GM19324 (cell line): ENCODE data around the gene BAD.

ENCODE experiments used
- ATAC-seq: cut with Tn5 transposase; IDR thresholded peaks from one replicate; pipeline ENCODE4 v1.9.1; 2021; ENCODE audit warnings: mild to moderate bottlenecking, moderate library complexity; ENCODE audit not compliant: unreplicated experiment, low FRiP score

Gene BAD

DNA sequence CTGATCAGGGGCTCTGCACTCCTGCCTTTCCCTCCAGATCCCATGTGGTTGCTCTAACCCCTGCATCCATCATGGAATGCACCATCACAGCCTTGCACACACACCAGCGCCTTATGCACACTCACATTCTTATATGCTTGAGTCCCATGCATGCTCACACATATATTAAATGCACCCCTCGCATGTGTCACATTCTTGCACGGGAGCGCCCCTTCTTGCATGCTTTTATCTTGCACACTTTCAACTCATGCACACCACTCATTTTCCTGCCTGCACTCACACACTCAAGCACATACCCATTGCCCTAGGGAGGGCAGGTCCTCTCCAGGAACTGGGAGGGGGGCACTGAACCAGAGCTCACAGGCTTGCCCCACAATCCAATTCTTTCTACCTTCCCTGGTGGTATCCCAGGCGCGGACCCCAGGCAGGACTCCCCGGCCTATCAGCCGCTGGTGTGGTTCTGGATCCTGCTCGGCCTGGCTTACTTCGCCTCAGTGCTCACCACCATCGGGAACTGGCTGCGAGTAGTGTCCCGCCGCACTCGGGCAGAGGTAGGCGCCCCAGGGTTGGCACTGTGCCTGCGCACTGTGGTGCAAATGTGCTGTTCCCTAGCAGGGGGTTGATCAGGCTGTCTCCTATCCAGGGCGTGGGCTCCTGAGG lies 13.4 kb upstream of the BAD start:
- no peak for ATAC-seq

DNA sequence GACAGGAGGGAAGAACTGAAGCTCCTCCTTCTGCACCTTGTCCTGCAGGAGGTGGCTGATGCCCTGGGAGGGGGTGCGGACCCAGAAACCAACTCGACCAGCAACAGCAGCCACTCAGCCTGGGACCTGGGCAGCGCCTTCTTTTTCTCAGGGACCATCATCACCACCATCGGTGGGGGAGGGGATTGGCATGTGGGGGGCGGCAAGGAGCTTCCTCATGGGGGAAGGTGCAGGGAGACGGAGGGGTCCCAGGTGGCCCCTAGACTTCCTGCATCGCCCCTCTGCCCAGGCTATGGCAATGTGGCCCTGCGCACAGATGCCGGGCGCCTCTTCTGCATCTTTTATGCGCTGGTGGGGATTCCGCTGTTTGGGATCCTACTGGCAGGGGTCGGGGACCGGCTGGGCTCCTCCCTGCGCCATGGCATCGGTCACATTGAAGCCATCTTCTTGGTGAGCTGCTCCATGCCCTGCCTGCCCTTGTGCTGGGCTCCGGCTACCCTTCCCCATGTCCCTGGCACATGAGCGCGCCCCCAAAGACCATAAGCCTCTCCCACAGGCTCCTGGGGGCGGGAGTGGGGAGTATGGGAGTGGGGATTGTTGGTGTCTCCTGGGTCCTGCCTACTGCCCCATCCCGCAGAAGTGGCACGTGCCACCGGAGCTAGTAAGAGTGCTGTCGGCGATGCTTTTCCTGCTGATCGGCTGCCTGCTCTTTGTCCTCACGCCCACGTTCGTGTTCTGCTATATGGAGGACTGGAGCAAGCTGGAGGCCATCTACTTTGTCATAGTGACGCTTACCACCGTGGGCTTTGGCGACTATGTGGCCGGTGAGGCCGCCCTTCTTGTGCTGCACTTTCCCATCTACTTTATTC lies 12.6 kb upstream of the BAD start:
- ATAC-seq, result no peak

DNA sequence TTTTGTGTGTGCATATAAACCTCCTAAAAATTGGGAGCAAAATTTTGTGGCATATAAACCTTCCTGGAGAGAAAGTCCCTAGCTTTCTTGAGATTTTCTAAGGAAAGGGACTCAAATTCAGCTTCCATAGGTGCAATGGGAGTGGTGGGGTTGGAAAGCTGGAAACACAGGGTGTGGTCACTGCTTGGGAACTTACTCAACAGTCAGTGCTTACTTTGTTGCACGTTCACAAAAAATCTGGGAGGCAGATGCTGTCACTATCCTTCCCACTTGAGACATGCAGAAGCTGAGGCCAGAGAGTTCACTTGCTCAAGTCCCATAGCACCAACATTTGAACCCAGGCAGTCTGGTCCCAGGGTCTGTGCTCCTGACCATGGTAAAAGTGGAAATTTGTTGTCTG lies 11.8 kb upstream of the BAD start:
- ATAC-seq, result no peak

DNA sequence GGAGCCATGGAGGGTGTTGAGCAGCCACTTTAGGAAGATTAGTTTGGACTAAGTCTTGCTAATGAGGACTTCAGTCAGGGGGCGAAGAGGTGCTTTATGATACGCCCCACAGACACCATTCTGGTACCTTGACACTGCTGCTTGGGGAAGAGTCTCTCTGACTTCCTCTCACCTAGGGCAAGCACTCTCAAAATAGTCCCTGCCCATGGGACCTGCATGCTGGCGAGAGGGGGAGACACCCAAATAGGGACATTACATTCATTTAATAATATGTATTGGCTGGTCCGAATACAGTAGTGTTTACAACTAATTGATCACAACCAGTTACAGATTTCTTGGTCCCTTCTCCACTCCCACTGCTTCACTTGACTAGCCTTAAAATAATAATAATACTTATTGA lies 11.3 kb upstream of the BAD start:
- ATAC-seq, result no peak

- no peak for ATAC-seq
Observed at GRCh38 chr11:64294774-64295173, 10.3 kb upstream of the BAD start.

GRCh38 chr11:64292460-64293254 lies 8.2 kb upstream of the BAD start:
- ATAC-seq, result no peak

DNA sequence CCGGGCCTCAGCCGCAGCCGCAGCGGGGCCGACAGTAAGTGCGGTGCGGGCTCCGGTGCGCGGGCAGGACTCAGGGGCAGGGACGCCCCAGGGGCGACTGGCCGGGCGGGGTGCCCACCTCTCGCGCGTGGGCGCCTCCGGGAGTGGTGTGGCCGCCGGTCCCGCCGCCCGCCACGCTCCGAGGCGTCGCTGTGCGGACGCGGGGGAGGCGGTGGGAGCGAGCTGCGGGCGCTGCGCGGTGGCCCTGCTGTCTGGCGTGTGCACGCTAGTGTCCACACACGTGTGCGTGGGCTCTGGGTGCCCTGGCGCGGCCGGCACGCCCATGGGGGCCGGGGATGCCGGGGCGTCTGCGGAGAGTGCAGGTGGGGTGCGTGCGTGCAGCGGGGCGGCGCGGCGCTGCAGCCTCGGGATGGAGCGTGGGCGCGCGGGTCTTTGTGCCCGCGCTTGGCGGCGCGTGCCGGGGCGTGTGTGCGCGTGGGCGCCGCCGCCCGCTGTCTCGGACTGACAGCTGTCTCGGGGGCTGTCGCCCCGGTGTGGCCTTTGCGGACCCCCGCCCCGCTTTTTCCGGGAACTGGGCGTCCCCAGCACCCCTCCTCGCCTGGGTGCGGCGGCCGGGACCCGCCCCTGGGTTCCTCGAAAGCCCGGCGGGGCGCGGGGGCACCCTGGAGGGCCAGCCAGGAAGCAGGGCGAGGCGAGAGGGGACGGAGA lies 7.4 kb upstream of the BAD start:
- ATAC-seq, result no peak

DNA sequence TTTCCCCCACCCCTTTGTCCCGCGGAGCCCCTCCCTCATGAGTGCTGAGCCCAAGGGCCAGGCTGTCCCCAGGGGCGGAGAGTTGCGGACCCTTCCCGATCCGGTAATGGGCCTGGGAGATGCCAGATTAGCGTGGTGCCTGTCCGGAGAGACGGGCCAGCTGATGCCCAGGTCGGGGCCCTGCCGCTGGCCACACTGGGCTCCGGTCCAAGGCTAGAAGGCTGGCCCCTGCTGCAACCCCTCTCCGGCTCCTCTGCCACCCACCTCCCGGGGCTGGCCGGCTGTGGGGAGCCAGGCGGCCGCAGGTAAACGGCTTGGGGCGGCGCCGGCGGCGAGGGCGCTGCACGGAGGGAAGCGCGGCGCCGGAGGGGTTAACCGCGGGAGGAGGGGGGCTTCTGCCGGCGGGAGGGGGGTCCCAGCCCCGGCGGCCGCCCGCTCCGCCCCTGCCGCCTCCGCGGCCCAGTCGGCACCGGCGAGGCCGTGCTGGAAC lies 6.8 kb upstream of the BAD start, which contains the start of gene KCNK4:
TSS of gene KCNK4 (plus strand) at position 41 of the 490 bp plus-strand sequence. CDS start 1,717 bp downstream, outside the sequence.
- no peak for ATAC-seq

GRCh38 chr11:64290352-64291261 lies 6.1 kb upstream of the BAD start:
- no peak for ATAC-seq

DNA sequence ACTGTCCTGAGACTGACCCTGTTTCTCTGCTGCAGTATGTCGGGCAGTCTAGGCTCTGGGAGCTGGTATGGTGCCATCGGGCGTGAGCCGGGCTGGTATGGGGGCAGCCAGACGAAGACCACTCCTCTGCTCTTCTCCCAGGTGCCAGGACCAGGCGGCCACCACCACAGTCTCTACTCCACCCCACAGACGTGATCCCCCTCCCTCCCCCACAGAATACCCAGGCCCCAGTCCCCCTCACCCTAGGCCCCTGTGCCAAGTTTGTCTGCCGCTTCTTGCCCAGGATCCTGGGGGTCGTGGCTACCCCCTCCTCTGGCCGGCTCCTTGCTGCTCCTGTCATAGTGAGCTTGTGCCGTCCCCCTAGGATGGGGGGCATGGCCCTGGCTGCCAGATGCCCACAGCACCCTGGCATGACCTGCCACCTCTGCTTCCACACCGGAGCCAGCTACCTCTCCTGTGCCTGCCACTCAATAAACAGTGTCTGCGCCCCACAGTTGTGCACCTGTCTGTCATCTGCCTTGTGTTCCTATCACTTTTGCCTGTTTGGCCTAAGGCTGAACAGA lies 4.6 kb upstream of the BAD start:
- ATAC-seq, result no peak

DNA sequence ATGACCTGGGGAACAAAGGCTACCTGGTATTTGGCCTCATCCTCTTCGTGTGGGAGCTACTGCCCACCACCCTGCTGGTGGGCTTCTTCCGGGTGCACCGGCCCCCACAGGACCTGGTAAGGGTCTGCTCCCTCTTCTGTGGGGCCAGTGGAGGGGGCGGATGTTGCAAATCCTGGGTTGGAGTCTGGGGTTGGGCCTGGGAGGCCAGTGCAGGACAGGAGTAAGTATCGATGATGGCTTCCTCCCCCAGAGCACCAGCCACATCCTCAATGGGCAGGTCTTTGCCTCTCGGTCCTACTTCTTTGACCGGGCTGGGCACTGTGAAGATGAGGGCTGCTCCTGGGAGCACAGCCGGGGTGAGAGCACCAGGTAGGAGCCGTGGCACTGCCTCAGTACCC lies 3.9 kb upstream of the BAD start:
- ATAC-seq, result no peak

DNA sequence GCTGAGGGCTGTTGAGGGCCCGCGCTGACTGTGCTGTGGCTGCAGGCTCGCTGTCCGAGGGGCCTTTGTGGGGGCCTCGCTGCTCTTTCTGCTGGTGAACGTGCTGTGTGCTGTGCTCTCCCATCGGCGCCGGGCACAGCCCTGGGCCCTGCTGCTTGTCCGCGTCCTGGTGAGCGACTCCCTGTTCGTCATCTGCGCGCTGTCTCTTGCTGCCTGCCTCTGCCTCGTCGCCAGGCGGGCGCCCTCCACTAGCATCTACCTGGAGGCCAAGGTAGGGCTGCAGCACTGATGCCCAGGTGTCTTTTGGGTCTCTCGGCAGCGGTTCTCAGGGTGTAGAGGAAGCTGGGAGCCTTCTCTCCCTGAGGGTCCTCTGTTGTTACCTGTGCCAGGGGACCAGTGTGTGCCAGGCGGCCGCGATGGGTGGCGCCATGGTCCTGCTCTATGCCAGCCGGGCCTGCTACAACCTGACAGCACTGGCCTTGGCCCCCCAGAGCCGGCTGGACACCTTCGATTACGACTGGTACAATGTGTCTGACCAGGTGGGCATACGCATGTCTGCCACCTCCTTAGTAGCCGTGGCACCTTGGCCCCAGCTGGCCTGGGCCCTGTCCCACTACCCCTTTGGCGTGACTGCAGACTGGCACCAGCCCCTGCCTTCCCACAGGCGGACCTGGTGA lies 3.3 kb upstream of the BAD start:
- no peak for ATAC-seq

GRCh38 chr11:64286801-64287159 lies 2.3 kb upstream of the BAD start:
- ATAC-seq, result no peak

DNA sequence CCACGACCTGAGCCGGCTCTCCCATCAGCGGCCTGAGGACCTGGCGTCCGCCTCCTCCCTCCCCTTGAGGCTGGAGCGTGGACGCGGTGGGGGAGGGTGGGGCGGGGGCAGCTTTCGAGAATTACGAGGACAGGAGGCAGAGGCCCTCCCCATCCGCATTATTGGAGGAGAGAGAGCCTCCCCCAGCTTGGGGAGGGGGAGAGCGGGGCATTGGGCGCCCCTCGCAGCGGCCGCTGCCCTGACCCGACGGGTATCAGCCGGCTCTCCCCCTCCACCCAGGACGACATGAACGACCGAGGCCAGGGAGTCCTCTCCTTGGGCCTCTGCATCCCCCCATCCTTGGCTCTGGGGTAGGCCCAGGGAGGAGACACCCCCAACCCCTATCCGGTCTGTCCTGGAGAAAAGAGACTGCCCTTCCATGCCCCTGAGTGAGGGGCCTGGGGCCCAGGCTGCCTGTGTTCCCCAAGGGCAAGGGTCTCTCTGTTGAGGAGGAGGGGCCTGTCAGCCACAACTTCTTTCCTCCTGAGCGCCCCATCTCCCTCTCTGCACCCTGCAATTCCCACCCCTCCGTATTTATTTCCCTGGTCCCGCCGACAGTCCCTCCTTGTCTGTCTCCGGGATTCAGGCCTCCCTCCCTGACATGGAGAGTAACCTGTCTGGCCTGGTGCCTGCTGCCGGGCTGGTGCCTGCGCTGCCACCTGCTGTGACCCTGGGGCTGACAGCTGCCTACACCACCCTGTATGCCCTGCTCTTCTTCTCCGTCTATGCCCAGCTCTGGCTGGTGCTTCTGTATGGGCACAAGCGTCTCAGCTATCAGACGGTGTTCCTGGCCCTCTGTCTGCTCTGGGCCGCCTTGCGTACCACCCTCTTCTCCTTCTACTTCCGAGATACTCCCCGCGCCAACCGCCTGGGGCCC lies 1.7 kb upstream of the BAD start:
- no peak for ATAC-seq

- ATAC-seq, result peak; percentile 74
Observed at GRCh38 chr11:64284962-64285884, 758 bp upstream of the BAD start, which contains the start of gene GPR137. Gene GPR137, plus strand, starts transcription at chr11:64285848. Its CDS starts 677 bp downstream, at chr11:64286525.

DNA sequence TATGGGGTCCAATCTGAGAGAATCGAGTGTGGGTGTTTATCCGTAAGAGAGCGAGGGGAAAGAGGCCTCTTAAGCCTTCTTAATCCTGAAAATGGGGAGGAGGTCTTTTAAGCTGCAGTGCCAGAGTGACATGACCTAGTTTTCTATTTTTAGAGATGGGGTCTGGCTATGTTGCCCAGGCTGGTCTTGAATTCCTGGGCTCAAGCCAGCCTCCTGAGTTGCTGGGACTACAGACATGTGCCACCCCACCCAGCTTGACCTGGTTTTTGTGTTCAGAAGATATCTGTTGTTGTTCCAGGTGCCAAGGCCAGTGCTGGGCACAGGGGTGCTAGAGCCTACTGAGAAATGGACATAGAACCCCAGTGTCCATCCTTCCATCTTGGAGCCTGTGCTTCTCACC lies 1.4 kb downstream of the BAD start:
- ATAC-seq, result no peak
